ENCODE results near the gene OPA1.

The OPA1 gene

GRCh38 chr3:193620650-193621049, 27.6 kb downstream of the OPA1 start:
- Histone ChIP-seq H3K4me3 (no peak overlapping the region), H3K27ac (no peak overlapping the region)
- no peak for DNase-seq (ENCODE audit: low spot score)
- TF ChIP-seq CTCF (IDR thresholded peaks at IDR 0.05) = no peak

- H3K4me3 ChIP-seq = no peak overlapping the region
- H3K27ac ChIP-seq = no peak overlapping the region
- DNase-seq (ENCODE audit: low spot score) = no peak
- TF ChIP-seq CTCF (IDR thresholded peaks at IDR 0.05) = no peak
Measured at GRCh38 chr3:193621127-193621526, 28.1 kb downstream of the OPA1 start.

GRCh38 chr3:193630005-193630404, 37.0 kb downstream of the OPA1 start:
- Histone ChIP-seq H3K4me3 (no peak overlapping the region), H3K27ac (no peak overlapping the region)
- no peak for TF ChIP-seq CTCF (IDR thresholded peaks at IDR 0.05)
- DNase-seq (ENCODE audit: low spot score) = no peak

GRCh38 chr3:193637831-193638230, 44.8 kb downstream of the OPA1 start:
- no peak for TF ChIP-seq CTCF (IDR thresholded peaks at IDR 0.05)
- DNase-seq (ENCODE audit: low spot score) = no peak
- no peak overlapping the region for H3K4me3 ChIP-seq
- H3K27ac ChIP-seq = no peak overlapping the region

- no peak overlapping the region for H3K4me3 ChIP-seq
- no peak for DNase-seq (ENCODE audit: low spot score)
- H3K27ac ChIP-seq = no peak overlapping the region
- no peak for TF ChIP-seq CTCF (IDR thresholded peaks at IDR 0.05)
Measured at GRCh38 chr3:193638833-193639232, 45.8 kb downstream of the OPA1 start.

GRCh38 chr3:193640165-193640715, 47.2 kb downstream of the OPA1 start:
- Histone ChIP-seq H3K27ac (no peak overlapping the region), H3K4me3 (no peak overlapping the region)
- DNase-seq (ENCODE audit: low spot score) = no peak
- no peak for TF ChIP-seq CTCF (IDR thresholded peaks at IDR 0.05)

GRCh38 chr3:193640728-193641439, 47.9 kb downstream of the OPA1 start:
- Histone ChIP-seq H3K27ac (no peak overlapping the region), H3K4me3 (no peak overlapping the region)
- no peak for DNase-seq (ENCODE audit: low spot score)
- TF ChIP-seq CTCF (IDR thresholded peaks at IDR 0.05) = no peak
